HEK293 (cell line): ENCODE results near the gene ADGRF3.

Experiments used
- CTCF ChIA-PET: fragments of 350-600 bp; formaldehyde crosslinking; extraction: SDS; loops from one replicate; lab custom pipeline; 2021; ENCODE audit warnings: antibody characterized with exemption; lab: Yijun Ruan, JAX
- POLR2A ChIA-PET: fragments of 300-600 bp; formaldehyde crosslinking; extraction: SDS; loops from one replicate; lab custom pipeline; 2020; ENCODE audit warnings: antibody characterized with exemption, inconsistent platforms; lab: Yijun Ruan, JAX
- H3K27ac ChIP-seq: fragments of 200-500 bp; sonication (Bioruptor generic); 2 replicates; pipeline ENCODE4 v1.5.1; 2014; ENCODE audit warnings: low read depth, low read length, control low read depth, inconsistent platforms; ENCODE audit errors: extremely low read depth
- H3K36me3 ChIP-seq, 2 experiments: fragments of 200-500 bp in 1 of 2; sonication (Bioruptor generic) in 1 of 2; 1 replicate in 1 of 2; 2 replicates in 1 of 2; pipeline ENCODE4 v1.5.1; 2014 to 2017; ENCODE audit warnings: inconsistent platforms in 2 of 2, low read length in 2 of 2; ENCODE audit not compliant: control insufficient read depth in 2 of 2, insufficient read depth in 1 of 2
- H3K4me1 ChIP-seq: fragments of 200-500 bp; sonication (Bioruptor generic); 2 replicates; pipeline ENCODE4 v1.5.1; 2014; ENCODE audit warnings: mild to moderate bottlenecking, low read length, inconsistent platforms; ENCODE audit not compliant: control insufficient read depth, insufficient read depth
- H3K4me3 ChIP-seq: 2 replicates; pipeline ENCODE4 v1.5.1; 2011; ENCODE audit warnings: low read depth, mild to moderate bottlenecking, control low read depth, low read length, moderate library complexity
- H3K9me3 ChIP-seq: fragments of 200-500 bp; sonication (Bioruptor generic); 2 replicates; pipeline ENCODE4 v1.5.1; 2014; ENCODE audit warnings: low read depth, low read length, inconsistent platforms; ENCODE audit not compliant: control insufficient read depth, insufficient read depth
- BCL11B ChIP-seq: fragments of 450-650 bp; formaldehyde crosslinking; IDR thresholded peaks from 2 replicates; pipeline ENCODE4 v1.5.1; 2016; ENCODE audit warnings: low read depth, missing biosample characterization, missing genetic modification characterization
- KLF16 ChIP-seq: fragments of 450-650 bp; formaldehyde crosslinking; IDR thresholded peaks from 2 replicates; pipeline ENCODE4 v1.5.1; 2017; ENCODE audit warnings: missing biosample characterization, missing genetic modification characterization
- MYNN ChIP-seq: fragments of 450-650 bp; formaldehyde crosslinking; IDR thresholded peaks from 2 replicates; pipeline ENCODE4 v1.5.1; 2016; ENCODE audit warnings: missing biosample characterization, missing genetic modification characterization, borderline replicate concordance
- MZF1 ChIP-seq: fragments of 450-650 bp; formaldehyde crosslinking; IDR thresholded peaks from 2 replicates; pipeline ENCODE4 v1.5.1; 2017; ENCODE audit warnings: missing biosample characterization, missing genetic modification characterization, borderline replicate concordance
- PRDM4 ChIP-seq: fragments of 450-650 bp; formaldehyde crosslinking; IDR thresholded peaks from 2 replicates; pipeline ENCODE4 v1.5.1; 2017; ENCODE audit warnings: missing biosample characterization, missing genetic modification characterization
- PRDM6 ChIP-seq: fragments of 450-650 bp; formaldehyde crosslinking; IDR thresholded peaks from 2 replicates; pipeline ENCODE4 v1.5.1; 2017; ENCODE audit warnings: missing biosample characterization, missing genetic modification characterization
- SCRT2 ChIP-seq: fragments of 450-650 bp; formaldehyde crosslinking; IDR thresholded peaks from 2 replicates; pipeline ENCODE4 v1.5.1; 2016; ENCODE audit warnings: missing biosample characterization, missing genetic modification characterization
- SETDB1 ChIP-seq: IDR thresholded peaks from one replicate; pipeline ENCODE4 v1.6.1; 2017; ENCODE audit warnings: mild to moderate bottlenecking, low read length, moderate library complexity, mixed read lengths; ENCODE audit not compliant: insufficient read length
- TSHZ1 ChIP-seq: fragments of 450-650 bp; formaldehyde crosslinking; IDR thresholded peaks from 2 replicates; pipeline ENCODE4 v1.5.1; 2016; ENCODE audit warnings: missing biosample characterization, missing genetic modification characterization, borderline replicate concordance
- WT1 ChIP-seq: fragments of 450-650 bp; formaldehyde crosslinking; IDR thresholded peaks from 2 replicates; pipeline ENCODE4 v1.5.1; 2016; ENCODE audit warnings: missing biosample characterization, missing genetic modification characterization
- ZBTB21 ChIP-seq: fragments of 450-650 bp; formaldehyde crosslinking; IDR thresholded peaks from 2 replicates; pipeline ENCODE4 v1.5.1; 2017; ENCODE audit warnings: missing biosample characterization, missing genetic modification characterization
- ZEB2 ChIP-seq: fragments of 450-650 bp; formaldehyde crosslinking; IDR thresholded peaks from 2 replicates; pipeline ENCODE4 v1.5.1; 2016; ENCODE audit warnings: missing biosample characterization, missing genetic modification characterization
- ZNF10 ChIP-seq: fragments of 450-650 bp; formaldehyde crosslinking; IDR thresholded peaks from 2 replicates; pipeline ENCODE4 v1.5.1; 2017; ENCODE audit warnings: missing biosample characterization, missing genetic modification characterization
- ZNF112 ChIP-seq: fragments of 450-650 bp; formaldehyde crosslinking; IDR thresholded peaks from 2 replicates; pipeline ENCODE4 v1.5.0; 2017; ENCODE audit warnings: missing biosample characterization, missing genetic modification characterization
- ZNF133 ChIP-seq: fragments of 450-650 bp; formaldehyde crosslinking; IDR thresholded peaks from 2 replicates; pipeline ENCODE4 v1.5.1; 2016; ENCODE audit warnings: missing biosample characterization, missing genetic modification characterization
- ZNF214 ChIP-seq: fragments of 450-650 bp; formaldehyde crosslinking; IDR thresholded peaks from 2 replicates; pipeline ENCODE4 v1.5.1; 2017; ENCODE audit warnings: missing biosample characterization, mild to moderate bottlenecking, missing genetic modification characterization, borderline replicate concordance
- ZNF221 ChIP-seq: fragments of 450-650 bp; formaldehyde crosslinking; IDR thresholded peaks from 2 replicates; pipeline ENCODE4 v1.5.1; 2017; ENCODE audit warnings: missing biosample characterization, missing genetic modification characterization, borderline replicate concordance
- ZNF239 ChIP-seq: fragments of 450-650 bp; formaldehyde crosslinking; IDR thresholded peaks from 2 replicates; pipeline ENCODE4 v1.5.1; 2016; ENCODE audit warnings: missing biosample characterization, missing genetic modification characterization
- ZNF302 ChIP-seq: fragments of 450-650 bp; formaldehyde crosslinking; IDR thresholded peaks from 2 replicates; pipeline ENCODE4 v1.5.1; 2016; ENCODE audit warnings: missing biosample characterization, missing genetic modification characterization, low read depth
- ZNF48 ChIP-seq: fragments of 450-650 bp; formaldehyde crosslinking; IDR thresholded peaks from 2 replicates; pipeline ENCODE4 v1.5.1; 2016; ENCODE audit warnings: missing biosample characterization, missing genetic modification characterization
- ZNF488 ChIP-seq: fragments of 450-650 bp; formaldehyde crosslinking; IDR thresholded peaks from 2 replicates; pipeline ENCODE4 v1.5.1; 2016; ENCODE audit warnings: missing biosample characterization, missing genetic modification characterization
- ZNF521 ChIP-seq: fragments of 450-650 bp; formaldehyde crosslinking; IDR thresholded peaks from 2 replicates; pipeline ENCODE4 v1.5.1; 2017; ENCODE audit warnings: missing biosample characterization, mild to moderate bottlenecking, missing genetic modification characterization
- ZNF560 ChIP-seq: fragments of 450-650 bp; formaldehyde crosslinking; IDR thresholded peaks from 2 replicates; pipeline ENCODE4 v1.5.1; 2017; ENCODE audit warnings: missing biosample characterization, missing genetic modification characterization, borderline replicate concordance
- ZNF664 ChIP-seq: fragments of 450-650 bp; formaldehyde crosslinking; IDR thresholded peaks from 2 replicates; pipeline ENCODE4 v1.5.1; 2016; ENCODE audit warnings: missing biosample characterization, missing genetic modification characterization
- ZNF747 ChIP-seq: fragments of 450-650 bp; formaldehyde crosslinking; IDR thresholded peaks from 2 replicates; pipeline ENCODE4 v1.5.1; 2016; ENCODE audit warnings: missing biosample characterization, missing genetic modification characterization
- ZNF830 ChIP-seq: fragments of 450-650 bp; IDR thresholded peaks from 2 replicates; pipeline ENCODE4 v1.5.0; 2018; ENCODE audit warnings: missing biosample characterization, missing genetic modification characterization, low read depth, mild to moderate bottlenecking, moderate library complexity

Gene ADGRF3

GRCh38 chr2:26344581-26345282 is 1.9 kb downstream of the ADGRF3 start (continued):
- TF ChIP-seq WT1 (tag by site-specific recombination) (0 out of 2 replicates have a peak, but pooled peaks have one; percentile 30), ZEB2 (tag by site-specific recombination) (peak; percentile 71), PRDM4 (tag by site-specific recombination) (no peak), ZNF747 (no peak), ZNF10 (tag by site-specific recombination) (no peak), ZNF521 (tag by site-specific recombination) (no peak)

- no peaks in the 10 kb centered on the region for H3K4me1 ChIP-seq
- CTCF ChIA-PET, result no interaction called here
- no peak for TF ChIP-seq ZNF239 (tag by site-specific recombination)
- no peak for TF ChIP-seq ZNF214 (tag by site-specific recombination)
- no peak for TF ChIP-seq SCRT2 (tag by site-specific recombination)
- no peak for TF ChIP-seq ZNF112
- no peak for TF ChIP-seq ZNF133 (tag by site-specific recombination)
- TF ChIP-seq ZNF48 (tag by site-specific recombination), result no peak
- no peak for TF ChIP-seq PRDM6 (tag by site-specific recombination)
- TF ChIP-seq, all 188 proteins: peak for 0
- H3K4me3 ChIP-seq, result no peak overlapping the region
- H3K27ac ChIP-seq, result no peak overlapping the region
- no peaks in the 10 kb centered on the region for H3K36me3 ChIP-seq
- H3K9me3 ChIP-seq, result no peaks in the 10 kb centered on the region
- POLR2A ChIA-PET, result no interaction called here
These were observed 5.8 kb downstream of the ADGRF3 start for GRCh38 chr2:26340831-26341230.

- ChIA-PET CTCF (interaction anchor here (0.6 kb wide), 2 partner anchors 11 to 78 kb away, joined by 3 read pairs; no protein-coding TSS in a partner anchor), POLR2A (no interaction called here)
- Histone ChIP-seq H3K27ac (no peak overlapping the region), H3K4me1 (no peaks in the 10 kb centered on the region), H3K36me3 (no peaks in the 10 kb centered on the region), H3K9me3 (no peaks in the 10 kb centered on the region), H3K4me3 (no peak overlapping the region)
- TF ChIP-seq MZF1 (tag by site-specific recombination) (no peak), ZBTB21 (tag by site-specific recombination) (no peak), BCL11B (tag by site-specific recombination) (no peak), KLF16 (tag by site-specific recombination) (no peak), ZNF488 (tag by site-specific recombination) (no peak), MYNN (tag by site-specific recombination) (no peak), ZNF830 (tag by site-specific recombination) (no peak), TSHZ1 (tag by site-specific recombination) (no peak), ZNF221 (tag by site-specific recombination) (no peak), ZNF560 (tag by site-specific recombination) (no peak), SETDB1 (no peak), ZNF664 (tag by site-specific recombination) (no peak), ZNF302 (no peak)
These were observed 9.3 kb downstream of the ADGRF3 start for GRCh38 chr2:26337298-26337697.
